Measurements from ENCODE around the gene ARID3C. TPM values are rescaled to one million over a fixed set of nuclear protein-coding genes. Genes with fewer than 3 reads are reported as not detected.

ARID3C gene
- total RNA-seq, 1 experiment from 2014 or later = 0.42 TPM

DNA sequence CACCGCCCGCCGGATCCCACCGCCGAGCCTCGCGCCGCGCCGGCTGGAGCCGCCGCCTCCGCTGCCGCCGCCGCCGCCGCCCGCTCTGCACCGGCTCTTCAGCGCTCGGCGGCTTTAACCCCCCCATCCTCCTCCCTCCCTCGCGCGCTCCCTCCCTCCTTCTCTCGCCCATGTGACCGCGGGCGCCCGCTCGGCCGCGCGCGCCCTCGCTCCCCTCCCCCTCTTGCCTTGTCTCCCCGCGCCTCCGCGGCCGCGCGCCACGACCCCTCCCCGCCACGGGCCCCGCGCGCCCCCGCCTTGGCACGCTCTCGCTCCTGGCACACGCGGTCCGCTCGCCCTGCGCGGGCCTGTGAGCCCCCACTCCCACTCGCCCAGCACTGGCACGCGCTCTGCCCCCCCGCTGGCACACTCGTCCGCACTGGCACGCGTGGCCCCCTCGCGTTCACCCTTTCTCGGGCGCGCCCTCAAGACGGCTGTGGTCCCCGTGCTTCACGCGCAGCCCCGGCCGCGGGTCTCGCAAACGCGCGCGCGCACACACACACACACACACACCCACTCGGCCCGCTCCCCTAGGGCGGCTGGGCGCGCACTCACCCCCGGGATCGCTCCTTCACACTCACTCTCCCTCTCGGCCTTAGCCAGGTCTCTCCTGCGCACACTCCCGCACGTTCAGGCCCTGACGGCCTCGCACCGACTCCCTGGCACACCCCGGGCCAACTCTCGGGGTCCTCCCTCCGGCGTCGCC is 39.1 kb downstream of the ARID3C start, which contains the start of gene CNTFR:
Gene CNTFR (minus strand): TSS at position 89 of the 745 bp plus-strand sequence. CDS start 20,743 bp downstream, outside the sequence.
- no peak within 1 kb of the TSS for H2AFZ ChIP-seq (ENCODE audit: low read depth, low read length, poor library complexity, severe bottlenecking)
- H4K20me1 ChIP-seq (ENCODE audit: insufficient read depth) = no peaks in the 10 kb centered on the region
- peaks cover 13% of the 10 kb centered on the region; the same call in 1 of the 2 replicates for H3K27me3 ChIP-seq (ENCODE audit: insufficient read depth, low read length)
- no peak within 1 kb of the TSS for H3K4me2 ChIP-seq (ENCODE audit: low read length)
- peaks cover 0 to 8% of the 10 kb centered on the region in 2 experiments; a peak in 2 of 4 replicates for H3K4me1 ChIP-seq (ENCODE audit: control insufficient read depth in 1 of 2, insufficient read depth in 2 of 2, low read length in 2 of 2)
- intact Hi-C loops (cut with micrococcal nuclease) = loop anchor here (5.0 to 10.0 kb wide), 2 partner anchors 88 to 185 kb away; no protein-coding TSS in a partner anchor
- no TSS peak for BruUV-seq (replicated peaks)
- H3K9me2 ChIP-seq (ENCODE audit: insufficient read depth) = no peaks in the 10 kb centered on the region
- ATAC-seq = no peak
- ChIA-PET RAD21 (ENCODE audit: low non-redundant PET in 1 of 2, low total read pairs in 2 of 2, uncharacterized antibody in 2 of 2, unreplicated experiment in 2 of 2) (no interaction called here), CTCF (no interaction called here), POLR2A (no interaction called here)
- no peak within 1 kb of the TSS for H3K27ac ChIP-seq (ENCODE audit: low read depth, low read length)
- no peak within 1 kb of the TSS for H3K9ac ChIP-seq (ENCODE audit: low read length)
- H3K4me3 ChIP-seq (replicated peaks in 1 of 2; ENCODE audit: low read depth in 1 of 2, low read length in 2 of 2) = no peak within 1 kb of the TSS
- no peaks in the 10 kb centered on the region for H3K79me2 ChIP-seq (ENCODE audit: insufficient read depth, low read length)
- H3K9me3 ChIP-seq (ENCODE audit: control insufficient read depth in 1 of 2, insufficient read depth in 1 of 2, low read depth in 1 of 2, low read length in 2 of 2) = no peaks in the 10 kb centered on the region
- no peaks in the 10 kb centered on the region for H3K36me3 ChIP-seq (ENCODE audit: control insufficient read depth in 1 of 2, insufficient read depth in 2 of 2, low read length in 2 of 2)
- no peak for TF ChIP-seq SRF (IDR thresholded peaks at IDR 0.05; ENCODE audit: low read depth)
- TF ChIP-seq CBX3 (IDR thresholded peaks at IDR 0.05; ENCODE audit: low read depth) = no peak
- no peak for TF ChIP-seq ELF1 (IDR thresholded peaks at IDR 0.05; ENCODE audit: borderline replicate concordance, low read depth)
- no peak for TF ChIP-seq EZH2 (IDR thresholded peaks at IDR 0.05)
- no peak for TF ChIP-seq POLR2A (IDR thresholded peaks at IDR 0.05; ENCODE audit: borderline replicate concordance, extremely low read depth, insufficient read depth, insufficient read length)
- no peak for DNase-seq (ENCODE audit: low read depth, low spot score)

DNA sequence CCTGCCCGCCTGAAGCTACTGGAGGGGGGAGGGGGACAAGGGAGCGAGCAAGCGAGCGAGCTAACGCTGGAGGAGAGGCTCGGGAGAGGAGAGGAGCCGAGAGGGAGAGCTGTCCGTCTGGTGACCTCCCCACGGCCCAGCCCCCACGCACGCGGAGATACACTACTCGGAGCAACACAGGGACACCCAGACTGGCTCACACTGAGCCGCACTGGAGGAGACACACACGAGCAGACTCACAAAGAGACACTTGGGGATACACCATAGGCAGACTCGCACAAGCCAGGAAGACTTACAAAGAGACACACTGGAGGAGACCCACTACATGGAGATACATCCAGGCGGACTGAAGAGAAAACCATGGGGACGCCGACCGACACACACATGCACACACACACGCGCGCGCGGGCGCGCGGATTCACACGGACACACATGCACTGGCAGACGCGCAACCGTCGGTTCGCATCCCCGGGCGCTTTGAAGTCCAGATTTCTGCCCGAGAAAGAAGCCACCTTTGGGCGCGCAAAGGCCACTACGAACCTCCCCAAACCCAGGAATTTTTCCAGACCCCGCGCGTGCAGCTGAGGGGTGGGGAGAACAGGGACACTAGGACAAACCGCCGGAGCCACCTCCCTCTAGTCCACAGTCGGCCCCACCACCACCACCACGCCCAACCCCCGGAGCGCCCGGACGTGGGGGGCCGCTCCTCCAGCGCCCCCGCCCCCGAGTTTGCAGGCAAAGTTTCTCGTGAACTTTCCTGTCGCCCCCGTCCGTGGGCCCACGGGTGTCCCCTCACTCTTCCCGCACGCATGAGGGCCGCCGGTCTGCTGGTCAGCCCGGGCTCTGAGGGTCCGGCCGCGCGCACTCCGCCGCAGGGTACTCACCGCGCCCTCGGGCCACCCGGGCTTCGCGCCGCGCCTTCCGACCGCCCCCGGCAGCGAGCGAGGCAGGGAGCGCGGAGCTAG is 39.9 kb downstream of the ARID3C start:
- no peaks in the 10 kb centered on the region for H3K9me2 ChIP-seq (ENCODE audit: insufficient read depth)
- no peak overlapping the region for H3K4me2 ChIP-seq (ENCODE audit: low read length)
- BruUV-seq (replicated peaks) = no TSS peak
- no peak overlapping the region for H3K27ac ChIP-seq (ENCODE audit: low read depth, low read length)
- H3K36me3 ChIP-seq (ENCODE audit: control insufficient read depth in 1 of 2, insufficient read depth in 2 of 2, low read length in 2 of 2) = no peaks in the 10 kb centered on the region
- no peak overlapping the region for H3K9ac ChIP-seq (ENCODE audit: low read length)
- intact Hi-C loops (cut with micrococcal nuclease) = no loop called here
- DNase-seq (ENCODE audit: low read depth, low spot score) = no peak
- no peak overlapping the region for H2AFZ ChIP-seq (ENCODE audit: low read depth, low read length, poor library complexity, severe bottlenecking)
- peaks cover 0 to 8% of the 10 kb centered on the region in 2 experiments; a peak in 2 of 4 replicates for H3K4me1 ChIP-seq (ENCODE audit: control insufficient read depth in 1 of 2, insufficient read depth in 2 of 2, low read length in 2 of 2)
- CTCF ChIA-PET = no interaction called here
- H3K9me3 ChIP-seq (ENCODE audit: control insufficient read depth in 1 of 2, insufficient read depth in 1 of 2, low read depth in 1 of 2, low read length in 2 of 2) = no peaks in the 10 kb centered on the region
- H3K79me2 ChIP-seq (ENCODE audit: insufficient read depth, low read length) = no peaks in the 10 kb centered on the region
- H3K27me3 ChIP-seq (ENCODE audit: insufficient read depth, low read length) = peaks cover 13% of the 10 kb centered on the region; the same call in 1 of the 2 replicates
- H4K20me1 ChIP-seq (ENCODE audit: insufficient read depth) = no peaks in the 10 kb centered on the region
- H3K4me3 ChIP-seq (replicated peaks in 1 of 2; ENCODE audit: low read depth in 1 of 2, low read length in 2 of 2) = no peak overlapping the region
- ATAC-seq = no peak
- POLR2A ChIA-PET = no interaction called here
- RAD21 ChIA-PET (ENCODE audit: low non-redundant PET in 1 of 2, low total read pairs in 2 of 2, uncharacterized antibody in 2 of 2, unreplicated experiment in 2 of 2) = no interaction called here
- TF ChIP-seq POLR2A (IDR thresholded peaks at IDR 0.05; ENCODE audit: borderline replicate concordance, extremely low read depth, insufficient read depth, insufficient read length) = no peak
- no peak for TF ChIP-seq SRF (IDR thresholded peaks at IDR 0.05; ENCODE audit: low read depth)
- no peak for TF ChIP-seq CEBPB (IDR thresholded peaks at IDR 0.05; ENCODE audit: low read depth)
- TF ChIP-seq CBX3 (IDR thresholded peaks at IDR 0.05; ENCODE audit: low read depth) = no peak
- TF ChIP-seq, protein P1, sequence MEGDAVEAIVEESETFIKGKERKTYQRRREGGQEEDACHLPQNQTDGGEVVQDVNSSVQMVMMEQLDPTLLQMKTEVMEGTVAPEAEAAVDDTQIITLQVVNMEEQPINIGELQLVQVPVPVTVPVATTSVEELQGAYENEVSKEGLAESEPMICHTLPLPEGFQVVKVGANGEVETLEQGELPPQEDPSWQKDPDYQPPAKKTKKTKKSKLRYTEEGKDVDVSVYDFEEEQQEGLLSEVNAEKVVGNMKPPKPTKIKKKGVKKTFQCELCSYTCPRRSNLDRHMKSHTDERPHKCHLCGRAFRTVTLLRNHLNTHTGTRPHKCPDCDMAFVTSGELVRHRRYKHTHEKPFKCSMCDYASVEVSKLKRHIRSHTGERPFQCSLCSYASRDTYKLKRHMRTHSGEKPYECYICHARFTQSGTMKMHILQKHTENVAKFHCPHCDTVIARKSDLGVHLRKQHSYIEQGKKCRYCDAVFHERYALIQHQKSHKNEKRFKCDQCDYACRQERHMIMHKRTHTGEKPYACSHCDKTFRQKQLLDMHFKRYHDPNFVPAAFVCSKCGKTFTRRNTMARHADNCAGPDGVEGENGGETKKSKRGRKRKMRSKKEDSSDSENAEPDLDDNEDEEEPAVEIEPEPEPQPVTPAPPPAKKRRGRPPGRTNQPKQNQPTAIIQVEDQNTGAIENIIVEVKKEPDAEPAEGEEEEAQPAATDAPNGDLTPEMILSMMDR (IDR thresholded peaks at IDR 0.05 in 2 of 3, conservative IDR thresholded peaks at IDR 0.05 in 1 of 3; ENCODE audit: borderline replicate concordance in 1 of 3, insufficient read depth in 1 of 3, low read depth in 2 of 3, low read length in 2 of 3) = no peak
- TF ChIP-seq ZFX (IDR thresholded peaks at IDR 0.05) = no peak
- no peak for TF ChIP-seq EGR1 (IDR thresholded peaks at IDR 0.05; ENCODE audit: low read depth)
- TF ChIP-seq, protein P2, sequence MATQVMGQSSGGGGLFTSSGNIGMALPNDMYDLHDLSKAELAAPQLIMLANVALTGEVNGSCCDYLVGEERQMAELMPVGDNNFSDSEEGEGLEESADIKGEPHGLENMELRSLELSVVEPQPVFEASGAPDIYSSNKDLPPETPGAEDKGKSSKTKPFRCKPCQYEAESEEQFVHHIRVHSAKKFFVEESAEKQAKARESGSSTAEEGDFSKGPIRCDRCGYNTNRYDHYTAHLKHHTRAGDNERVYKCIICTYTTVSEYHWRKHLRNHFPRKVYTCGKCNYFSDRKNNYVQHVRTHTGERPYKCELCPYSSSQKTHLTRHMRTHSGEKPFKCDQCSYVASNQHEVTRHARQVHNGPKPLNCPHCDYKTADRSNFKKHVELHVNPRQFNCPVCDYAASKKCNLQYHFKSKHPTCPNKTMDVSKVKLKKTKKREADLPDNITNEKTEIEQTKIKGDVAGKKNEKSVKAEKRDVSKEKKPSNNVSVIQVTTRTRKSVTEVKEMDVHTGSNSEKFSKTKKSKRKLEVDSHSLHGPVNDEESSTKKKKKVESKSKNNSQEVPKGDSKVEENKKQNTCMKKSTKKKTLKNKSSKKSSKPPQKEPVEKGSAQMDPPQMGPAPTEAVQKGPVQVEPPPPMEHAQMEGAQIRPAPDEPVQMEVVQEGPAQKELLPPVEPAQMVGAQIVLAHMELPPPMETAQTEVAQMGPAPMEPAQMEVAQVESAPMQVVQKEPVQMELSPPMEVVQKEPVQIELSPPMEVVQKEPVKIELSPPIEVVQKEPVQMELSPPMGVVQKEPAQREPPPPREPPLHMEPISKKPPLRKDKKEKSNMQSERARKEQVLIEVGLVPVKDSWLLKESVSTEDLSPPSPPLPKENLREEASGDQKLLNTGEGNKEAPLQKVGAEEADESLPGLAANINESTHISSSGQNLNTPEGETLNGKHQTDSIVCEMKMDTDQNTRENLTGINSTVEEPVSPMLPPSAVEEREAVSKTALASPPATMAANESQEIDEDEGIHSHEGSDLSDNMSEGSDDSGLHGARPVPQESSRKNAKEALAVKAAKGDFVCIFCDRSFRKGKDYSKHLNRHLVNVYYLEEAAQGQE (IDR thresholded peaks at IDR 0.05; ENCODE audit: low read depth) = no peak
- no peak for TF ChIP-seq ELF1 (IDR thresholded peaks at IDR 0.05; ENCODE audit: borderline replicate concordance, low read depth)
- TF ChIP-seq, protein P3, sequence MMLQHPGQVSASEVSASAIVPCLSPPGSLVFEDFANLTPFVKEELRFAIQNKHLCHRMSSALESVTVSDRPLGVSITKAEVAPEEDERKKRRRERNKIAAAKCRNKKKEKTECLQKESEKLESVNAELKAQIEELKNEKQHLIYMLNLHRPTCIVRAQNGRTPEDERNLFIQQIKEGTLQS (IDR thresholded peaks at IDR 0.05) = no peak

All from HCT116 (cell line).